Keratinocyte (primary cell): Measurements from ENCODE around the gene KLRG1. TPM values are rescaled to one million over a fixed set of nuclear protein-coding genes. Genes with fewer than 3 reads are reported as not detected.

Source experiments
- DNase-seq: peaks from one replicate; pipeline ENCODE4 v3.0.0-alpha.2; 2011; ENCODE audit warnings: low read depth, missing footprints, low spot score
- FAIRE-seq: peaks from 2 replicates; lab custom pipeline; 2011; peaks lifted over from hg19 to GRCh38; lab: Jason Lieb, UNC
- H2AFZ ChIP-seq: 2 replicates; pipeline ENCODE4 v1.6.0; 2012; ENCODE audit warnings: low read length, control low read depth, inconsistent platforms; ENCODE audit not compliant: control insufficient read depth
- H3K27ac ChIP-seq: 2 replicates; pipeline ENCODE4 v1.5.1; 2011; ENCODE audit warnings: low read length; ENCODE audit not compliant: control insufficient read depth, insufficient read depth
- H3K27me3 ChIP-seq: 3 replicates; pipeline ENCODE4 v1.6.0; 2011; ENCODE audit warnings: low read length; ENCODE audit not compliant: control insufficient read depth, insufficient read depth; ENCODE audit errors: extremely low read depth
- H3K36me3 ChIP-seq, 2 experiments: 2 replicates in 1 of 2; 3 replicates in 1 of 2; pipeline ENCODE4 v1.5.1; 2011; ENCODE audit warnings: low read length in 2 of 2, mild to moderate bottlenecking in 1 of 2; ENCODE audit not compliant: control insufficient read depth in 2 of 2, insufficient read depth in 2 of 2; ENCODE audit errors: extremely low read depth in 1 of 2
- H3K4me1 ChIP-seq: 3 replicates; pipeline ENCODE4 v1.5.1; 2011; ENCODE audit warnings: low read length; ENCODE audit not compliant: control insufficient read depth, insufficient read depth; ENCODE audit errors: extremely low read depth
- H3K4me2 ChIP-seq: 3 replicates; pipeline ENCODE4 v1.6.0; 2011; ENCODE audit warnings: low read depth, low read length; ENCODE audit not compliant: control insufficient read depth, insufficient read depth; ENCODE audit errors: extremely low read depth
- H3K4me3 ChIP-seq, 3 experiments: fragments of 200-600 bp in 1 of 3; sonication (generic) in 1 of 3; 2 replicates in 2 of 3; 3 replicates in 1 of 3; pipeline ENCODE4 v1.5.1; 2011 to 2016; ENCODE audit warnings: low read length in 3 of 3, mild to moderate bottlenecking in 3 of 3, control low read depth in 2 of 3, inconsistent platforms in 1 of 3, low read depth in 1 of 3, mixed read lengths in 1 of 3, mixed run types in 1 of 3, moderate library complexity in 1 of 3; ENCODE audit not compliant: control insufficient read depth in 2 of 3, insufficient read depth in 2 of 3; ENCODE audit errors: extremely low read depth in 1 of 3
- H3K79me2 ChIP-seq: 2 replicates; pipeline ENCODE4 v1.6.0; 2012; ENCODE audit warnings: low read length; ENCODE audit not compliant: control insufficient read depth, insufficient read depth
- H3K9ac ChIP-seq: 3 replicates; pipeline ENCODE4 v1.6.0; 2011; ENCODE audit warnings: low read length; ENCODE audit not compliant: control insufficient read depth, insufficient read depth; ENCODE audit errors: extremely low read depth
- H3K9me1 ChIP-seq: 3 replicates; pipeline ENCODE4 v1.6.0; 2011; ENCODE audit warnings: low read length; ENCODE audit not compliant: control insufficient read depth, insufficient read depth; ENCODE audit errors: extremely low read depth
- H3K9me3 ChIP-seq: 2 replicates; pipeline ENCODE4 v1.5.1; 2012; ENCODE audit warnings: low read depth, low read length; ENCODE audit not compliant: control insufficient read depth
- H4K20me1 ChIP-seq: 3 replicates; pipeline ENCODE4 v1.6.0; 2011; ENCODE audit warnings: low read length; ENCODE audit not compliant: control insufficient read depth, insufficient read depth; ENCODE audit errors: extremely low read depth
- CTCF ChIP-seq, 3 experiments: IDR thresholded peaks in 1 of 3; conservative IDR thresholded peaks in 1 of 3; optimal IDR thresholded peaks in 1 of 3; 2 replicates in 2 of 3; 3 replicates in 1 of 3; pipeline versions ENCODE3 to v1.5.1; 2011; ENCODE audit warnings: low read length in 3 of 3, mild to moderate bottlenecking in 3 of 3, moderate library complexity in 2 of 3, control low read depth in 1 of 3, inconsistent platforms in 1 of 3; ENCODE audit not compliant: insufficient read depth in 2 of 3; ENCODE audit errors: extremely low read depth in 1 of 3
- EZH2 ChIP-seq: IDR thresholded peaks from one replicate; pipeline ENCODE4 v1.6.1; 2012; ENCODE audit warnings: inconsistent platforms, mild to moderate bottlenecking, low read length, moderate library complexity
- dilution Hi-C: fragments of 300-500 bp; cut with MboI; formaldehyde crosslinking; loops from one replicate; pipeline ENCODE4 v1.7.0; 2020; ENCODE audit warnings: low sequenced_read_pairs; ENCODE audit not compliant: extremely low pct_ligation_motif_present
- polyA plus RNA-seq, 5 experiments: library from polyadenylated mRNA; depleted of rRNA in 3 of 5; stranded (reverse) in 3 of 5; stranded (forward) in 1 of 5; unstranded in 1 of 5; fragments of >200 nt; gene quantifications; 1 replicate in 1 of 5; 2 replicates in 3 of 5; 3 replicates in 1 of 5; pipeline versions ENCODE4 v1.2.1 to v1.2.3, GENCODE V29; 2011 to 2012; ENCODE audit warnings: missing spikeins in 2 of 5, low read depth in 1 of 5, low replicate concordance in 1 of 5

Gene KLRG1
- polyA plus RNA-seq, 1 donor (not counting 4 experiments of a cell fraction or from before 2014, with no cell fraction given): 0.39 TPM

- TF ChIP-seq EZH2 (no peak), CTCF (optimal IDR thresholded peaks at IDR 0.05 in 1 of 3, IDR thresholded peaks at IDR 0.05 in 1 of 3, conservative IDR thresholded peaks at IDR 0.05 in 1 of 3; ENCODE audit: extremely low read depth in 1 of 3, insufficient read depth in 2 of 3, low read length in 3 of 3) (no peak)
- H3K9me3 ChIP-seq: no peaks in the 10 kb centered on the region
- no peaks in the 10 kb centered on the region for H3K36me3 ChIP-seq
- H3K4me1 ChIP-seq: no peaks in the 10 kb centered on the region
- no peak for DNase-seq
- no peaks in the 10 kb centered on the region for H3K79me2 ChIP-seq
- no peaks in the 10 kb centered on the region for H4K20me1 ChIP-seq
- no peak overlapping the region for H3K27ac ChIP-seq
- no peak for FAIRE-seq
- no peak overlapping the region for H2AFZ ChIP-seq
- H3K27me3 ChIP-seq: no peaks in the 10 kb centered on the region
- no peak overlapping the region for H3K4me3 ChIP-seq
- no peaks in the 10 kb centered on the region for H3K9me1 ChIP-seq
- no peak overlapping the region for H3K4me2 ChIP-seq
- no peak overlapping the region for H3K9ac ChIP-seq
- dilution Hi-C loops: no loop called here
Measured at GRCh38 chr12:9024512-9024911, 35.2 kb downstream of the KLRG1 start.

- Histone ChIP-seq H3K9me1 (no peaks in the 10 kb centered on the region), H3K36me3 (no peaks in the 10 kb centered on the region), H3K27ac (no peak overlapping the region), H3K4me2 (no peak overlapping the region), H3K27me3 (no peaks in the 10 kb centered on the region), H3K79me2 (no peaks in the 10 kb centered on the region), H3K4me1 (no peaks in the 10 kb centered on the region), H4K20me1 (no peaks in the 10 kb centered on the region), H3K4me3 (no peak overlapping the region), H3K9me3 (no peaks in the 10 kb centered on the region), H2AFZ (no peak overlapping the region), H3K9ac (no peak overlapping the region)
- DNase-seq: no peak
- no peak for FAIRE-seq
- dilution Hi-C loops: no loop called here
- TF ChIP-seq CTCF (optimal IDR thresholded peaks at IDR 0.05 in 1 of 3, IDR thresholded peaks at IDR 0.05 in 1 of 3, conservative IDR thresholded peaks at IDR 0.05 in 1 of 3; ENCODE audit: extremely low read depth in 1 of 3, insufficient read depth in 2 of 3, low read length in 3 of 3) (no peak), EZH2 (no peak)
Measured at GRCh38 chr12:9027161-9028059, 38.1 kb downstream of the KLRG1 start.
